SIG-M5 (cell line): ENCODE data around the gene ACP4.
"Not testable (repeated sequence)": the region's sequence is repeated elsewhere in the genome, so short reads cannot be mapped to it uniquely, and the experiment has no call there.

ENCODE experiments used
- DNase-seq: peaks from one replicate; lab custom pipeline; 2025; lab: John Stamatoyannopoulos, UW

ACP4 gene

GRCh38 chr19:50777261-50777660 is 13.0 kb upstream of the ACP4 start:
- no peak for DNase-seq

- DNase-seq: no peak
Observed at GRCh38 chr19:50777830-50778303, 12.3 kb upstream of the ACP4 start.

- DNase-seq: no peak
Observed at GRCh38 chr19:50778906-50779430, 11.2 kb upstream of the ACP4 start.

- DNase-seq: no peak
Observed at GRCh38 chr19:50779504-50780457, 10.4 kb upstream of the ACP4 start.

- DNase-seq: no peak
Observed at GRCh38 chr19:50780753-50781435, 9.3 kb upstream of the ACP4 start.

GRCh38 chr19:50783848-50784152 is 6.4 kb upstream of the ACP4 start:
- not testable (repeated sequence) for DNase-seq

GRCh38 chr19:50784710-50785109 is 5.5 kb upstream of the ACP4 start:
- no peak for DNase-seq

- DNase-seq: no peak
Observed at GRCh38 chr19:50785329-50785728, 4.9 kb upstream of the ACP4 start.

- no peak for DNase-seq
Observed at GRCh38 chr19:50790922-50791467, 780 bp downstream of the ACP4 start.

- no peak for DNase-seq
Observed at GRCh38 chr19:50791594-50792271, 1.5 kb downstream of the ACP4 start.

- no peak for DNase-seq
Observed at GRCh38 chr19:50792272-50793250, 2.3 kb downstream of the ACP4 start.

GRCh38 chr19:50793558-50794065 is 3.4 kb downstream of the ACP4 start:
- no peak for DNase-seq

- DNase-seq: no peak
Observed at GRCh38 chr19:50794074-50794875, 4.1 kb downstream of the ACP4 start.

- DNase-seq: no peak
Observed at GRCh38 chr19:50794876-50795663, 4.9 kb downstream of the ACP4 start.

- DNase-seq: no peak
Observed at GRCh38 chr19:50795664-50796073, 5.5 kb downstream of the ACP4 start.

GRCh38 chr19:50796128-50796633 is 6.0 kb downstream of the ACP4 start:
- no peak for DNase-seq

- DNase-seq: no peak
Observed at GRCh38 chr19:50796634-50797428, 6.6 kb downstream of the ACP4 start.

- DNase-seq: no peak
Observed at GRCh38 chr19:50797429-50797780, 7.2 kb downstream of the ACP4 start.
